HCT116 (cell line): ENCODE data around the gene STMND1. TPM values are rescaled to one million over a fixed set of nuclear protein-coding genes. Genes with fewer than 3 reads are reported as not detected.

Experiments used
- ATAC-seq: fragments of 200-7000 bp; cut with Tn5 transposase; 2 replicates; pipeline ENCODE4 v1.9.1; 2020; ENCODE audit warnings: mild to moderate bottlenecking, moderate library complexity
- BruUV-seq: library from RNA; stranded (reverse); fragments of 400-500 nt; replicated peaks from 2 replicates; lab custom pipeline; 2021; lab: Mats Ljungman, UMichigan
- CTCF ChIA-PET: fragments of 300-600 bp; sonication (Branson Sonifier 250); formaldehyde crosslinking; loops from one replicate; lab custom pipeline; 2021; ENCODE audit warnings: antibody characterized with exemption; lab: Charles Lee
- POLR2A ChIA-PET: fragments of 300-600, 350-600 bp; sonication (Branson Sonifier 250); formaldehyde crosslinking; loops from one replicate; lab custom pipeline; 2021; ENCODE audit warnings: antibody characterized with exemption; lab: Charles Lee
- RAD21 ChIA-PET, 2 experiments: fragments of 300-600 bp; sonication (Branson Sonifier 250); formaldehyde crosslinking; loops; one replicate each; lab custom pipeline; 2023; ENCODE audit warnings: low total read pairs in 2 of 2; ENCODE audit not compliant: uncharacterized antibody in 2 of 2, unreplicated experiment in 2 of 2, low non-redundant PET in 1 of 2; lab: Charles Lee
- DNase-seq: peaks from one replicate; pipeline ENCODE4 v3.0.0-alpha.2; 2010; ENCODE audit warnings: low read depth, low spot score
- H2AFZ ChIP-seq: fragments of 200-600 bp; shearing (Covaris generic), sonication (generic); 2 replicates; pipeline ENCODE4 v1.6.1; 2017; ENCODE audit warnings: low read depth, mixed run types, mixed read lengths, antibody characterized with exemption, low read length; ENCODE audit not compliant: poor library complexity, severe bottlenecking
- H3K27ac ChIP-seq: 2 replicates; pipeline ENCODE4 v1.5.1; 2012; ENCODE audit warnings: low read depth, low read length
- H3K27me3 ChIP-seq: fragments of 200-600 bp; sonication (generic); 2 replicates; pipeline ENCODE4 v1.6.1; 2016; ENCODE audit warnings: mixed run types, low read length, mixed read lengths; ENCODE audit not compliant: insufficient read depth
- H3K36me3 ChIP-seq, 2 experiments: fragments of 200-500 bp in 1 of 2; fragments of 200-600 bp in 1 of 2; sonication (Bioruptor generic) in 1 of 2; sonication (generic) in 1 of 2; 2 replicates each; pipeline versions ENCODE4 v1.5.1 to v1.6.1; 2014 to 2016; ENCODE audit warnings: low read length in 2 of 2, inconsistent platforms in 1 of 2, mixed read lengths in 1 of 2, mixed run types in 1 of 2; ENCODE audit not compliant: insufficient read depth in 2 of 2, control insufficient read depth in 1 of 2
- H3K4me1 ChIP-seq, 2 experiments: fragments of 200-600 bp in 1 of 2; sonication (generic) in 1 of 2; 2 replicates each; pipeline versions ENCODE4 v1.5.1 to v1.6.1; 2012 to 2017; ENCODE audit warnings: low read length in 2 of 2, inconsistent platforms in 1 of 2, mild to moderate bottlenecking in 1 of 2, mixed read lengths in 1 of 2, mixed run types in 1 of 2, moderate library complexity in 1 of 2; ENCODE audit not compliant: insufficient read depth in 2 of 2, control insufficient read depth in 1 of 2
- H3K4me2 ChIP-seq: fragments of 200-600 bp; sonication (generic); 2 replicates; pipeline ENCODE4 v1.6.1; 2017; ENCODE audit warnings: mixed run types, low read length, mixed read lengths
- H3K4me3 ChIP-seq, 2 experiments: fragments of 200-600 bp in 1 of 2; sonication (generic) in 1 of 2; replicated peaks in 1 of 2; 2 replicates each; pipeline ENCODE4 v1.5.1; 2011 to 2016; ENCODE audit warnings: low read length in 2 of 2, control low read depth in 1 of 2, low read depth in 1 of 2, mild to moderate bottlenecking in 1 of 2, mixed read lengths in 1 of 2, mixed run types in 1 of 2
- H3K79me2 ChIP-seq: fragments of 200-600 bp; sonication (generic); 2 replicates; pipeline ENCODE4 v1.6.1; 2017; ENCODE audit warnings: mild to moderate bottlenecking, mixed run types, low read length, moderate library complexity, mixed read lengths; ENCODE audit not compliant: insufficient read depth
- H3K9ac ChIP-seq: fragments of 200-600 bp; sonication (generic); 2 replicates; pipeline ENCODE4 v1.6.1; 2016; ENCODE audit warnings: low read length, mixed read lengths
- H3K9me2 ChIP-seq: fragments of 200-600 bp; sonication (generic), shearing (Covaris generic); 2 replicates; pipeline ENCODE4 v1.6.1; 2017; ENCODE audit warnings: mixed run types, mild to moderate bottlenecking, moderate library complexity; ENCODE audit not compliant: insufficient read depth
- H3K9me3 ChIP-seq, 2 experiments: fragments of 200-500 bp in 1 of 2; fragments of 200-600 bp in 1 of 2; sonication (Bioruptor generic) in 1 of 2; sonication (generic) in 1 of 2; 2 replicates each; pipeline ENCODE4 v1.6.1; 2014 to 2017; ENCODE audit warnings: low read length in 2 of 2, mixed read lengths in 2 of 2, inconsistent platforms in 1 of 2, low read depth in 1 of 2, mild to moderate bottlenecking in 1 of 2, mixed run types in 1 of 2, moderate library complexity in 1 of 2; ENCODE audit not compliant: control insufficient read depth in 1 of 2, insufficient read depth in 1 of 2
- H4K20me1 ChIP-seq: fragments of 200-600 bp; sonication (generic), shearing (Covaris generic); 2 replicates; pipeline ENCODE4 v1.6.1; 2017; ENCODE audit warnings: mixed run types, mild to moderate bottlenecking, moderate library complexity; ENCODE audit not compliant: insufficient read depth
- CBX3 ChIP-seq: IDR thresholded peaks from 2 replicates; pipeline ENCODE4 v1.6.1; 2012; ENCODE audit warnings: low read depth
- CEBPB ChIP-seq: IDR thresholded peaks from 2 replicates; pipeline ENCODE4 v1.6.1; 2012; ENCODE audit warnings: low read depth
- EZH2 ChIP-seq: fragments of 200-600 bp; sonication (generic); IDR thresholded peaks from 2 replicates; pipeline ENCODE4 v1.6.1; 2017; ENCODE audit warnings: antibody characterized with exemption, mixed run types
- EZH2phosphoT487 ChIP-seq: fragments of 200-600 bp; IDR thresholded peaks from 2 replicates; pipeline ENCODE4 v1.6.1; 2018; ENCODE audit warnings: antibody characterized with exemption, borderline replicate concordance
- POLR2A ChIP-seq: IDR thresholded peaks from 2 replicates; pipeline ENCODE4 v1.7.0; 2011; ENCODE audit warnings: borderline replicate concordance; ENCODE audit not compliant: insufficient read depth, insufficient read length; ENCODE audit errors: extremely low read depth
- POLR2AphosphoS5 ChIP-seq: IDR thresholded peaks from 2 replicates; pipeline ENCODE4 v1.6.1; 2011; ENCODE audit warnings: mild to moderate bottlenecking, low read depth, low read length, moderate library complexity
- SRF ChIP-seq: IDR thresholded peaks from 2 replicates; pipeline ENCODE4 v1.6.1; 2012; ENCODE audit warnings: low read depth
- TCF7L2 ChIP-seq: IDR thresholded peaks from 2 replicates; pipeline ENCODE4 v1.7.0; 2011; ENCODE audit warnings: borderline replicate concordance, inconsistent platforms; ENCODE audit not compliant: insufficient read depth, insufficient read length; ENCODE audit errors: extremely low read depth
- ZNF274 ChIP-seq: fragments of 200-500 bp; sonication (Bioruptor generic); IDR thresholded peaks from 2 replicates; pipeline ENCODE4 v1.6.1; 2014; ENCODE audit warnings: mild to moderate bottlenecking, low read depth, low read length, inconsistent platforms
- intact Hi-C: fragments of 100-400 bp; cut with micrococcal nuclease; formaldehyde crosslinking; loops from 2 replicates; pipeline ENCODE4 v1.10.0; 2022
- total RNA-seq: library from RNA; stranded (reverse); gene quantifications from one replicate; pipeline ENCODE4 v1.2.1, GENCODE V29; 2021; ENCODE audit not compliant: unreplicated experiment
- TF ChIP-seq, protein P1 (sequence below): IDR thresholded peaks from 2 replicates; pipeline ENCODE4 v1.6.1; 2012

STMND1 gene
- total RNA-seq, 1 experiment from 2014 or later, result not detected

DNA sequence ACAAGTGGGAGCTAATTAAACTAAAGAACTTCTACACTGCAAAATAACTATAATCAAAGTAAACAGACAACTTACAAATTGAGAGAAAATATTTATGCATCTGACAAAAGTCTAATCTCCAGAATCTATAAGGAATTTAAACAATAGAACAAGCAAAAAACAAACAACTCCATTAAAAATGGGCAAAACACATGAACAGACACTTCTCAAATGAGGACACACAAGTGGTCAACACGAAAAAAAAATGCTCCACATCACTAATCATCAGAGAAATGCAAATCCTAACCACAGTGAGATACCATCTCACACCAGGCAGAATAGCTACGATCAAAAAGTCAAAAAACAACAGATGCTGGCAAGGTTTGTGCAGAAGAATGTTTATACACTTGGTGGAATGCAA lies 36.2 kb downstream of the STMND1 start (continued):
- TF ChIP-seq ZNF274 (no peak), TCF7L2 (no peak), CEBPB (no peak), POLR2AphosphoS5 (no peak), POLR2A (no peak), SRF (no peak), EZH2phosphoT487 (no peak)
- TF ChIP-seq, protein P1, sequence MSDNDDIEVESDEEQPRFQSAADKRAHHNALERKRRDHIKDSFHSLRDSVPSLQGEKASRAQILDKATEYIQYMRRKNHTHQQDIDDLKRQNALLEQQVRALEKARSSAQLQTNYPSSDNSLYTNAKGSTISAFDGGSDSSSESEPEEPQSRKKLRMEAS, result no peak

DNA sequence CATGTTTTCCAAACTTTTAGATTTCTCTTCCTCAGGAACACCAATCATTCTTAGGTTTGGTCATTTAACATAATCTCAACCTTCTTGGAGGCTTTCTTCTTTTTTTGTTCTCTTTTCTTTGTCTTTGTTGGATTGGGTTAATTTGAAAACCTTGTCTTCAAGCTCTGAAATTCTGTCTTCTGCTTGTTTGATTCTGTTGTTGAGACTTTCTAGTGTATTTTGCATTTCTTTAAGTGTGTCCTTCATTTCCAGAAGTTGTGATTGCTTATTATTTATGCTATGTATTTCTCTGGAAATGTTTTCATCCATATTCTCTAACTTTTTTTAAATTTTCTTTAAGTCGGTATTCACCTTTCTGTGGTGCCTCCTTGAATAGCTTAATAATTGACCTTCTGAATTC lies 42.2 kb downstream of the STMND1 start:
- CTCF ChIA-PET, result no interaction called here

More for the DNA sequence above, 42.2 kb downstream of the STMND1 start:
- Histone ChIP-seq H3K4me1 (no peaks in the 10 kb centered on the region), H3K9me2 (no peaks in the 10 kb centered on the region), H2AFZ (no peak overlapping the region), H4K20me1 (no peaks in the 10 kb centered on the region), H3K4me3 (no peak overlapping the region), H3K27me3 (no peaks in the 10 kb centered on the region), H3K4me2 (no peak overlapping the region), H3K36me3 (no peaks in the 10 kb centered on the region), H3K79me2 (no peaks in the 10 kb centered on the region), H3K9ac (no peak overlapping the region), H3K27ac (no peak overlapping the region), H3K9me3 (no peaks in the 10 kb centered on the region)
- TF ChIP-seq EZH2 (no peak), EZH2phosphoT487 (no peak), CBX3 (0 out of 2 replicates have a peak, but pooled peaks have one; percentile 18), POLR2A (no peak)
- DNase-seq (no peak), ATAC-seq (no peak)
- intact Hi-C loops, result no loop called here
- ChIA-PET RAD21 (no interaction called here), POLR2A (no interaction called here)
- BruUV-seq, result no TSS peak
